ENCODE measurements around the gene DDO. TPM values are rescaled to one million over a fixed set of nuclear protein-coding genes. Genes with fewer than 3 reads are reported as not detected.

Gene DDO
- total RNA-seq, 1 donor from 2014 or later, result not detected

DNA sequence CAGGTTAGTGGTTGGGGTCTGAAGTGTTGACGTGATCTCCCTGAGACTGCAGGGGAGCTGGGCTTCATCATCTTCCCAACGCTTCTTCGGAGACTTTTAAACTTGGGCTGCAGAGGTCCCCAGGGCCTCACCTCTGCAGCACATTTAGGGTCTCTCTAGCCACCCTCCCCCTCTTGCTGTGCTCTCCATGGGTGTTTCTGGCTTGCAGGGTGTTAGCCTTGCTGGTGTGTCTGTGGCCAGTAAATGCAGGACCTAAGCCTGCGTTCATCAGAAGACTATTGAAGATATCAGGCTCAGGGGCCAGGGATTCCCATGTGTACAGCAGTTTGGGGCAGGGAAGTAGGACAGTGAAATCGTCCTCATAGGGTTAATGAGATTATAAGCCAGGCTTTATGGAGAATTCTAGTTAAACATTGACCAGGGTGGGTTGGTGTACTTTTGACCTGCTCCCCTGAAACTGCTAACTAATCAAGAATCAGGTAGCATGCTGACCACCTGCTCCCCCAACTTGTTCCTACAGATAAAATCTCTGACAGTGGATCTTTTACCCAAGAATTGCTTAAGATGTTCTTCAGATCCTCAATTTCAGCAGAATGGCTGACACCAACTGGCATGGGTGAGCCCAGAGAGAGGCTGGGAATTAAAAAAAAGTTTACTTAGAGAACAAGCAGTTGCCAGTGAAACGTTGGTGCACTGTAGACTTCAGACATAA lies 3.8 kb upstream of the DDO start:
- no peaks in the 10 kb centered on the region for H3K4me1 Mint-ChIP-seq
- no peak overlapping the region for H3K27ac Mint-ChIP-seq
- no peak overlapping the region for H3K4me3 Mint-ChIP-seq
- DNase-seq (no peak), ATAC-seq (ENCODE audit: low read depth) (no peak)
- H3K27me3 Mint-ChIP-seq, result peaks cover 17% of the 10 kb centered on the region
- peaks cover 8% of the 10 kb centered on the region for H3K9me3 Mint-ChIP-seq
- no peak for TF ChIP-seq CTCF (IDR thresholded peaks at IDR 0.05)
- intact Hi-C loops (cut with micrococcal nuclease), result no loop called here
- H3K36me3 Mint-ChIP-seq (ENCODE audit: low read depth), result no peaks in the 10 kb centered on the region
- ChIA-PET CTCF (no interaction called here), POLR2A (no interaction called here)

GRCh38 chr6:110418594-110418993 lies 3.2 kb upstream of the DDO start:
- Mint-ChIP-seq H3K27me3 (peaks cover 16% of the 10 kb centered on the region), H3K4me1 (no peaks in the 10 kb centered on the region), H3K27ac (no peak overlapping the region), H3K9me3 (peaks cover 8% of the 10 kb centered on the region), H3K36me3 (ENCODE audit: low read depth) (no peaks in the 10 kb centered on the region), H3K4me3 (no peak overlapping the region)
- no peak for TF ChIP-seq CTCF (IDR thresholded peaks at IDR 0.05)
- no peak for DNase-seq
- POLR2A ChIA-PET, result no interaction called here
- no peak for ATAC-seq (ENCODE audit: low read depth)
- CTCF ChIA-PET, result no interaction called here
- intact Hi-C loops (cut with micrococcal nuclease), result no loop called here

GRCh38 chr6:110414669-110415068 lies 706 bp downstream of the DDO start:
- Mint-ChIP-seq H3K27me3 (peaks cover 8% of the 10 kb centered on the region), H3K4me3 (no peak overlapping the region), H3K27ac (no peak overlapping the region), H3K9me3 (no peaks in the 10 kb centered on the region), H3K4me1 (no peaks in the 10 kb centered on the region), H3K36me3 (ENCODE audit: low read depth) (no peaks in the 10 kb centered on the region)
- DNase-seq, result no peak
- ChIA-PET CTCF (no interaction called here), POLR2A (no interaction called here)
- intact Hi-C loops (cut with micrococcal nuclease), result no loop called here
- ATAC-seq (ENCODE audit: low read depth), result no peak
- TF ChIP-seq CTCF (IDR thresholded peaks at IDR 0.05), result no peak

GRCh38 chr6:110412360-110412759 lies 3.0 kb downstream of the DDO start:
- Mint-ChIP-seq H3K9me3 (no peaks in the 10 kb centered on the region), H3K36me3 (ENCODE audit: low read depth) (no peaks in the 10 kb centered on the region), H3K4me3 (no peak overlapping the region), H3K27me3 (peaks cover 1% of the 10 kb centered on the region), H3K27ac (no peak overlapping the region), H3K4me1 (no peaks in the 10 kb centered on the region)
- POLR2A ChIA-PET, result no interaction called here
- ATAC-seq (ENCODE audit: low read depth), result no peak
- CTCF ChIA-PET, result no interaction called here
- no peak for TF ChIP-seq CTCF (IDR thresholded peaks at IDR 0.05)
- no peak for DNase-seq
- intact Hi-C loops (cut with micrococcal nuclease), result no loop called here

DNA sequence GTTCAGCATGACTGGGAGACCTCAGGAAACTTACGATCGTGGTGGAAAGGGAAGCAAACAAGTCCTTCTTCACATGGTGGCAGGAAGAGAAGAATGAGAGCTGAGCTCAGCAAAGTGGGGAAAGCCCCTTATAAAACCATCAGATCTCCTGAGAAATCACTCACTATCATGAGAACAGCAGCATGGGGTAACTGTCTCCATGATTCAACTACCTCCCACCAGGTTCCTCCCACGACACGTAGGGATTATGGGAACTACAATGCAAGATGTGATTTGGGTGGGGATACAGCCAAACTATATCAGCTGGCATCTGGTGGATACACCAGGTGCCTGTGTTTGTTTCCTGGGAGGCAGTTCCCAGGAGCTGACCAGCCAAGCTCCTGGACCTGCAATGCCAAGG lies 4.9 kb downstream of the DDO start:
- Mint-ChIP-seq H3K27ac (no peak overlapping the region), H3K4me3 (no peak overlapping the region), H3K36me3 (ENCODE audit: low read depth) (no peaks in the 10 kb centered on the region), H3K4me1 (no peaks in the 10 kb centered on the region), H3K9me3 (no peaks in the 10 kb centered on the region), H3K27me3 (peaks cover 1% of the 10 kb centered on the region)
- no peak for ATAC-seq (ENCODE audit: low read depth)
- POLR2A ChIA-PET, result no interaction called here
- no peak for DNase-seq
- no peak for TF ChIP-seq CTCF (IDR thresholded peaks at IDR 0.05)
- intact Hi-C loops (cut with micrococcal nuclease), result no loop called here
- CTCF ChIA-PET, result no interaction called here
